Type B pancreatic cell (in vitro differentiated cells): Measurements from ENCODE around the gene FAIM2. TPM values are rescaled to one million over a fixed set of nuclear protein-coding genes. Genes with fewer than 3 reads are reported as not detected.
A peak's percentile ranks its signal among the peaks of the same experiment; 100 is the strongest.

Experiments
- DNase-seq: peaks from one replicate; pipeline ENCODE4 v3.0.0; 2021; ENCODE audit warnings: mixed read lengths; ENCODE audit not compliant: unreplicated experiment; ENCODE audit errors: extremely low spot score
- H3K27ac Mint-ChIP-seq: 2 replicates; pipeline ENCODE4 v1.8.0; 2021; ENCODE audit warnings: mild to moderate bottlenecking, mixed read lengths
- H3K27me3 Mint-ChIP-seq: 2 replicates; pipeline ENCODE4 v1.8.0; 2021; ENCODE audit warnings: mixed read lengths
- H3K36me3 Mint-ChIP-seq: 2 replicates; pipeline ENCODE4 v1.8.0; 2021; ENCODE audit warnings: mixed read lengths
- H3K4me1 Mint-ChIP-seq: one replicate; pipeline ENCODE4 v1.8.0; 2021; ENCODE audit warnings: mixed read lengths; ENCODE audit not compliant: unreplicated experiment
- H3K4me3 Mint-ChIP-seq: 2 replicates; pipeline ENCODE4 v1.8.0; 2021; ENCODE audit warnings: mild to moderate bottlenecking, mixed read lengths
- H3K9me3 Mint-ChIP-seq: 2 replicates; pipeline ENCODE4 v1.8.0; 2021; ENCODE audit warnings: mixed read lengths
- total RNA-seq: library from RNA; stranded (reverse); gene quantifications from 2 replicates; pipeline ENCODE4 v1.2.1, GENCODE V29; 2021; ENCODE audit warnings: low replicate concordance
- TF ChIP-seq, protein P1 (sequence below): fragments of 200-600 bp; sonication (generic); conservative IDR thresholded peaks from 2 replicates; pipeline ENCODE4 v1.5.0; 2021; ENCODE audit warnings: antibody characterized with exemption, mild to moderate bottlenecking

FAIM2 gene
- total RNA-seq, 1 donor from 2014 or later, result 1.7 TPM

DNA sequence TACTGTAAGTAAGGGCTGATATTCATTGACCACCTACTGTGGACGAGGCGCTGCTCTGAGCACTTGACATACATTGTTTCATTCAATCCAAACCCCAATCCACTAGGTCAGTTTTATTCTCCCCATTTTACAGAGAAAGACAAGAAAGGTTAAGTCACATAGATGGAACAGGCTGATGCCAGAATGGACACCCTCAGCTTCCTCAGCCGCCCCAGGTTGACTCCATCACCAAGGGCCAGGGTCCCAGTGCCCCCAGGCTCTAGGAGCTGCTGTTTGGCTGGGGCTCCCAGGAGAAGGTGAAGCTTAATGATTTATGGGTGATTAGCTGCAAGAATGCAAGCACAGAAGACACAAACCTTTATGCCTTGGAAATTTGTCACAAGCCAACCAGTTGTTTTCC is 46.2 kb upstream of the FAIM2 start:
- peaks cover 9% of the 10 kb centered on the region for H3K27me3 Mint-ChIP-seq

DNA sequence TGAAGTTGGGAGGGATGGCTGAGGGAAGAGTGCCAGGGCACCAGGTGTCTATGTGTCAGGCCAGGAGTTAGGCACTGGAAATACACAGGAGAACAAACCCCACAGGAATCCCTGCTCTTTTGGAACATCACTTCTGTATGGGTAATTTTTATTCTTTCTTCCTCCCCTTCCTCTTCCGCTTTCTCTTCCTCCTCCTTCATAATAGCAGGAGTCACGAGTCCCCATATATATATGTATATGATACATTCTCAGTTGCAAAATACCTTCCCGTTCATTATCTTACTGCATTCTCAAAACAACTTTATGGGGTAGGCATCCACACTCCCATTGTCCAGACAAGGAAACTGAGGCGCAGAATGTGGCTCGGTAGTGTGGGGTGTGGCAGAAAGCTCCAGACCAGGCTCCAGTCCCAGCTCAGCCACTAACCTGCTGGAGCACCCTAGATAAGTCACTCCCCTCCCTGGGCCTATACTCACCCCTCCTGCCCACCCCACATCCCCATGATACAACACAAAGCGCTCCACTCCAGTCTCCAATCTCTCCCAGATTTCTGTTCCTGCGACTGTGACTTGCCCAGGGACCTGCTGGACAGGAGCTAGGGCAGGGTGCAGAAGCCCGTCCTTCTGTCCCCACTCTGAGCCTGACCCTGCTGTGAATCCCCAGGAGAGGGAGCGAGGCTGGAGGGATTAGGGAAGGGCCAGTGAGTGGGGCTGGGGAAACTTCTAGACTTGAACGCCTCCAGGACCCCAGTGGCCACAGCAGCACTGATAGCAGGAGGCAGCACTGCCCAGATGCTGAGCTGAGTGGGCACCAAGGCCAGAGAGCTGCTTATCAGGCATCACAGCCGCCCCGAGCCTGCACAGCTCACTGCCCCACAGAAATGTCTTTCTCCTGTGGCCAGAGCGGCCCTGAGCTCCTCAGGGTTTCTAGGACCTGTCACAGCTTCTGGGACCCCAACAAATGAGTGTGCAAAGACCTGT is 45.5 kb upstream of the FAIM2 start:
- Mint-ChIP-seq H3K9me3 (no peaks in the 10 kb centered on the region), H3K36me3 (no peaks in the 10 kb centered on the region), H3K27ac (no peak overlapping the region), H3K4me3 (no peak overlapping the region), H3K4me1 (peaks cover 26% of the 10 kb centered on the region), H3K27me3 (peaks cover 1% of the 10 kb centered on the region)
- DNase-seq, result no peak
- TF ChIP-seq, protein P1, sequence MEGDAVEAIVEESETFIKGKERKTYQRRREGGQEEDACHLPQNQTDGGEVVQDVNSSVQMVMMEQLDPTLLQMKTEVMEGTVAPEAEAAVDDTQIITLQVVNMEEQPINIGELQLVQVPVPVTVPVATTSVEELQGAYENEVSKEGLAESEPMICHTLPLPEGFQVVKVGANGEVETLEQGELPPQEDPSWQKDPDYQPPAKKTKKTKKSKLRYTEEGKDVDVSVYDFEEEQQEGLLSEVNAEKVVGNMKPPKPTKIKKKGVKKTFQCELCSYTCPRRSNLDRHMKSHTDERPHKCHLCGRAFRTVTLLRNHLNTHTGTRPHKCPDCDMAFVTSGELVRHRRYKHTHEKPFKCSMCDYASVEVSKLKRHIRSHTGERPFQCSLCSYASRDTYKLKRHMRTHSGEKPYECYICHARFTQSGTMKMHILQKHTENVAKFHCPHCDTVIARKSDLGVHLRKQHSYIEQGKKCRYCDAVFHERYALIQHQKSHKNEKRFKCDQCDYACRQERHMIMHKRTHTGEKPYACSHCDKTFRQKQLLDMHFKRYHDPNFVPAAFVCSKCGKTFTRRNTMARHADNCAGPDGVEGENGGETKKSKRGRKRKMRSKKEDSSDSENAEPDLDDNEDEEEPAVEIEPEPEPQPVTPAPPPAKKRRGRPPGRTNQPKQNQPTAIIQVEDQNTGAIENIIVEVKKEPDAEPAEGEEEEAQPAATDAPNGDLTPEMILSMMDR, result no peak

More for the DNA sequence above, 46.2 kb upstream of the FAIM2 start:
- TF ChIP-seq, protein P1, result no peak
- Mint-ChIP-seq H3K27ac (no peak overlapping the region), H3K36me3 (no peaks in the 10 kb centered on the region), H3K9me3 (no peaks in the 10 kb centered on the region), H3K4me3 (no peak overlapping the region), H3K4me1 (peaks cover 23% of the 10 kb centered on the region)
- DNase-seq, result no peak

DNA sequence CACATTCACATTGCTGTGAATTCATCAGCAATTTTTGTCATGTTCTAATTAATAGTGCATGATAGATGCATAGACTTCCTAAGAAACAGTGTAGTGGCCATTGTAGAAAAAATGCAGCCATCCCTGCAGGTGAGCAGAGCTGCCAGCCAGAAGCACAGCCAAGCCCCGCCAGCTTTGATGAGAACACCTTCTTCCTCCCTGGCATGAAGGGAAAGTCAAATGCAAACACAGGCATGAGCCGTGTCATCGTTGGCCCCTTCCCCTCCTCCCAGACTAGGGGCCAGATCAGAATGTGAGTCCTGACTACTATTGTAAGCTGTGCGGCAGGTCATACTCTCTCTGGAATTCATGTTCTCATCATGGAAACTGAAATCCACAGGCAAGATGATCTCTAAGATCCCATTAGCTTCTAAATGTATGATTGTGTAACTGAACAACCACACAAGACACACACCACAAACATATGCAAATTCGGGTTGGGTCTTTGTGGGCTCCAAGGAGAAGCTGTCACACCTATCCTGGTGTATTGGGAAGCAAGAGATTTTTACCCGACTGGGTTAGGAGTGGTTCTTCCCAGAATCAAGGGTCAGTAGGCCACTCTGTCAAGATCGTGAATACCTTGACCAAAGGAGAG is 44.0 kb upstream of the FAIM2 start:
- peaks cover 34% of the 10 kb centered on the region for H3K4me1 Mint-ChIP-seq
- H3K27ac Mint-ChIP-seq, result no peak overlapping the region
- no peaks in the 10 kb centered on the region for H3K36me3 Mint-ChIP-seq
- no peaks in the 10 kb centered on the region for H3K9me3 Mint-ChIP-seq
- H3K4me3 Mint-ChIP-seq, result no peak overlapping the region
- DNase-seq, result no peak
- peaks cover 3% of the 10 kb centered on the region for H3K27me3 Mint-ChIP-seq
- TF ChIP-seq, protein P1, result no peak

DNA sequence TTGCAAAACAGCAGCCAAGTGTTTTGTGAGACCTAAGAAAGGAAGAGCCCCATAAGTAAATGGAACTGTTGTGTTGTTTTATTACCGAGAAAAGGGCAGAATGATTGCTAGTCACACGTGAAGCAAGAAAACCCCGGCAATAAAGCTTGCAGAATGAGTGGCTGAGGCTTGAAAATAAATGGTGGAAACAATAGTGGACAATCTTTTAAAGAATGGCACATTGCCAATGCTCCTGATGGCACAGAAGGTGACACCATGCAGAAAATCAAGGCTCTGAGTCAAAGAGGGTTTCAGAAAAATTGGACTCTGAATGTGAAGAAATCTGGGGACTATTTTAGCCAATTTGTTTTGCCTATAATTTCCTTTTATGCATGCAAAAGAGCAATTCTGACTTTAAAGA is 42.8 kb upstream of the FAIM2 start:
- H3K27me3 Mint-ChIP-seq, result peaks cover 3% of the 10 kb centered on the region
- H3K36me3 Mint-ChIP-seq, result no peaks in the 10 kb centered on the region
- H3K4me3 Mint-ChIP-seq, result no peak overlapping the region
- H3K9me3 Mint-ChIP-seq, result no peaks in the 10 kb centered on the region
- DNase-seq, result no peak
- peaks cover 43% of the 10 kb centered on the region for H3K4me1 Mint-ChIP-seq
- TF ChIP-seq, protein P1, result no peak
- H3K27ac Mint-ChIP-seq, result peak overlapping the region; percentile 87

DNA sequence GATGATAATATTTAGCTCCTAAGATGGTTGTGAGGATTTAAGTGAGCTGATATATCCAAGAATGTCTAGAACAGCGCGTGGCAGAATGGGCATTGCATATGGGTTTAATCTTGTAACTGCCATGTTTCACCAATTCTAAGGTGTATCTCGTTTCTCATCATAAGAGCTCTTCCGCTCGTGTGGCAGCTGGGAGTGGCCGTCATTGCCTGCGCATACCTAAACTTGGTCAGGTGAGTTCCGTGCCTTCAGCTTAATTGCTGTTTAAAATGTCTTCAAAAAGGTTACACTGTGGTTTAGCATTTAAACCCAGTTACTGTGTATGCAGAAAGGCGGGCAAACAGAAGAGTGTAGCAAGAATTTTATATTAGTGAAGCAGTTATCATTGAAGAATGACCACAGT is 42.4 kb upstream of the FAIM2 start:
- Mint-ChIP-seq H3K9me3 (no peaks in the 10 kb centered on the region), H3K4me1 (peaks cover 46% of the 10 kb centered on the region), H3K36me3 (no peaks in the 10 kb centered on the region), H3K27me3 (peaks cover 3% of the 10 kb centered on the region), H3K4me3 (peak overlapping the region; percentile 85), H3K27ac (peak overlapping the region; percentile 87)
- no peak for DNase-seq
- TF ChIP-seq, protein P1, result no peak
